ENCODE data around the gene CCDC33.

Gene CCDC33

GRCh38 chr15:74373056-74373650 lies 137.0 kb downstream of the CCDC33 start:
- H3K36me3 Mint-ChIP-seq = no peaks in the 10 kb centered on the region
- H3K9me3 Mint-ChIP-seq = no peaks in the 10 kb centered on the region
- H3K27me3 Mint-ChIP-seq = peaks cover 4% of the 10 kb centered on the region
- H3K27ac Mint-ChIP-seq = no peak overlapping the region
- peak overlapping the region; percentile 85 for H3K4me3 Mint-ChIP-seq
- H3K4me1 Mint-ChIP-seq = peaks cover 31% of the 10 kb centered on the region

- H3K27ac Mint-ChIP-seq = no peak overlapping the region
- peaks cover 40% of the 10 kb centered on the region for H3K4me1 Mint-ChIP-seq
- no peaks in the 10 kb centered on the region for H3K36me3 Mint-ChIP-seq
Measured at GRCh38 chr15:74373731-74374647, 137.9 kb downstream of the CCDC33 start.

GRCh38 chr15:74374648-74375302 lies 138.6 kb downstream of the CCDC33 start:
- H3K27ac Mint-ChIP-seq = no peak overlapping the region
- H3K27me3 Mint-ChIP-seq = peaks cover 1% of the 10 kb centered on the region
- peaks cover 48% of the 10 kb centered on the region for H3K4me1 Mint-ChIP-seq
- H3K9me3 Mint-ChIP-seq = no peaks in the 10 kb centered on the region
- H3K36me3 Mint-ChIP-seq = no peaks in the 10 kb centered on the region
- H3K4me3 Mint-ChIP-seq = peak overlapping the region; percentile 85

More at GRCh38 chr15:74373731-74374647, 137.9 kb downstream of the CCDC33 start:
- H3K27me3 Mint-ChIP-seq = peaks cover 1% of the 10 kb centered on the region
- no peaks in the 10 kb centered on the region for H3K9me3 Mint-ChIP-seq
- H3K4me3 Mint-ChIP-seq = peak overlapping the region; percentile 85

GRCh38 chr15:74375303-74375693 lies 139.2 kb downstream of the CCDC33 start:
- peak overlapping the region; percentile 5 for H3K27ac Mint-ChIP-seq

GRCh38 chr15:74376226-74376625 lies 140.1 kb downstream of the CCDC33 start:
- H3K4me1 Mint-ChIP-seq = peaks cover 58% of the 10 kb centered on the region
- no peak overlapping the region for H3K4me3 Mint-ChIP-seq
- H3K27ac Mint-ChIP-seq = no peak overlapping the region
- no peaks in the 10 kb centered on the region for H3K27me3 Mint-ChIP-seq
- H3K36me3 Mint-ChIP-seq = no peaks in the 10 kb centered on the region
- H3K9me3 Mint-ChIP-seq = no peaks in the 10 kb centered on the region

More at GRCh38 chr15:74375303-74375693, 139.2 kb downstream of the CCDC33 start:
- no peaks in the 10 kb centered on the region for H3K36me3 Mint-ChIP-seq
- H3K4me1 Mint-ChIP-seq = peaks cover 49% of the 10 kb centered on the region
- H3K27me3 Mint-ChIP-seq = peaks cover 1% of the 10 kb centered on the region
- H3K4me3 Mint-ChIP-seq = peak overlapping the region; percentile 85
- no peaks in the 10 kb centered on the region for H3K9me3 Mint-ChIP-seq

- peaks cover 66% of the 10 kb centered on the region for H3K4me1 Mint-ChIP-seq
- H3K4me3 Mint-ChIP-seq = no peak overlapping the region
- peak overlapping the region; percentile 26 for H3K27ac Mint-ChIP-seq
- no peaks in the 10 kb centered on the region for H3K36me3 Mint-ChIP-seq
- H3K27me3 Mint-ChIP-seq = no peaks in the 10 kb centered on the region
- H3K9me3 Mint-ChIP-seq = no peaks in the 10 kb centered on the region
Measured at GRCh38 chr15:74376825-74377581, 140.9 kb downstream of the CCDC33 start.

GRCh38 chr15:74377831-74378766 lies 142.0 kb downstream of the CCDC33 start:
- H3K27me3 Mint-ChIP-seq = no peaks in the 10 kb centered on the region
- peak overlapping the region; percentile 51 for H3K4me3 Mint-ChIP-seq
- peaks cover 77% of the 10 kb centered on the region for H3K4me1 Mint-ChIP-seq
- no peaks in the 10 kb centered on the region for H3K36me3 Mint-ChIP-seq
- H3K27ac Mint-ChIP-seq = peak overlapping the region; percentile 79
- no peaks in the 10 kb centered on the region for H3K9me3 Mint-ChIP-seq

- peak overlapping the region; percentile 61 for H3K27ac Mint-ChIP-seq
- H3K9me3 Mint-ChIP-seq = no peaks in the 10 kb centered on the region
- H3K36me3 Mint-ChIP-seq = no peaks in the 10 kb centered on the region
- peak overlapping the region; percentile 51 for H3K4me3 Mint-ChIP-seq
- H3K4me1 Mint-ChIP-seq = peaks cover 84% of the 10 kb centered on the region
- H3K27me3 Mint-ChIP-seq = no peaks in the 10 kb centered on the region
Measured at GRCh38 chr15:74378848-74379247, 142.7 kb downstream of the CCDC33 start.

- H3K27me3 Mint-ChIP-seq = no peaks in the 10 kb centered on the region
- no peaks in the 10 kb centered on the region for H3K9me3 Mint-ChIP-seq
- peak overlapping the region; percentile 87 for H3K27ac Mint-ChIP-seq
- H3K36me3 Mint-ChIP-seq = no peaks in the 10 kb centered on the region
- peaks cover 90% of the 10 kb centered on the region for H3K4me1 Mint-ChIP-seq
- peak overlapping the region; percentile 70 for H3K4me3 Mint-ChIP-seq
Measured at GRCh38 chr15:74380361-74381189, 144.4 kb downstream of the CCDC33 start.

- no peak overlapping the region for H3K4me3 Mint-ChIP-seq
- H3K36me3 Mint-ChIP-seq = no peaks in the 10 kb centered on the region
- peak overlapping the region; percentile 80 for H3K27ac Mint-ChIP-seq
- H3K9me3 Mint-ChIP-seq = no peaks in the 10 kb centered on the region
- H3K27me3 Mint-ChIP-seq = no peaks in the 10 kb centered on the region
- peaks cover 89% of the 10 kb centered on the region for H3K4me1 Mint-ChIP-seq
Measured at GRCh38 chr15:74381190-74381453, 145.0 kb downstream of the CCDC33 start.

GRCh38 chr15:74381481-74381880 lies 145.4 kb downstream of the CCDC33 start:
- no peaks in the 10 kb centered on the region for H3K9me3 Mint-ChIP-seq
- no peaks in the 10 kb centered on the region for H3K27me3 Mint-ChIP-seq
- H3K4me1 Mint-ChIP-seq = peaks cover 87% of the 10 kb centered on the region
- H3K27ac Mint-ChIP-seq = no peak overlapping the region
- no peaks in the 10 kb centered on the region for H3K36me3 Mint-ChIP-seq
- no peak overlapping the region for H3K4me3 Mint-ChIP-seq

- no peaks in the 10 kb centered on the region for H3K9me3 Mint-ChIP-seq
- no peaks in the 10 kb centered on the region for H3K27me3 Mint-ChIP-seq
- H3K4me1 Mint-ChIP-seq = peaks cover 83% of the 10 kb centered on the region
- H3K36me3 Mint-ChIP-seq = no peaks in the 10 kb centered on the region
- peak overlapping the region; percentile 15 for H3K4me3 Mint-ChIP-seq
- peak overlapping the region; percentile 41 for H3K27ac Mint-ChIP-seq
Measured at GRCh38 chr15:74382004-74382816, 146.1 kb downstream of the CCDC33 start.

GRCh38 chr15:74383286-74383685 lies 147.2 kb downstream of the CCDC33 start:
- H3K9me3 Mint-ChIP-seq = no peaks in the 10 kb centered on the region
- H3K4me1 Mint-ChIP-seq = peaks cover 76% of the 10 kb centered on the region
- no peaks in the 10 kb centered on the region for H3K36me3 Mint-ChIP-seq
- H3K27me3 Mint-ChIP-seq = no peaks in the 10 kb centered on the region
- peak overlapping the region; percentile 90 for H3K27ac Mint-ChIP-seq
- H3K4me3 Mint-ChIP-seq = peak overlapping the region; percentile 69
